ENCODE data around the gene BEGAIN.

DNA sequence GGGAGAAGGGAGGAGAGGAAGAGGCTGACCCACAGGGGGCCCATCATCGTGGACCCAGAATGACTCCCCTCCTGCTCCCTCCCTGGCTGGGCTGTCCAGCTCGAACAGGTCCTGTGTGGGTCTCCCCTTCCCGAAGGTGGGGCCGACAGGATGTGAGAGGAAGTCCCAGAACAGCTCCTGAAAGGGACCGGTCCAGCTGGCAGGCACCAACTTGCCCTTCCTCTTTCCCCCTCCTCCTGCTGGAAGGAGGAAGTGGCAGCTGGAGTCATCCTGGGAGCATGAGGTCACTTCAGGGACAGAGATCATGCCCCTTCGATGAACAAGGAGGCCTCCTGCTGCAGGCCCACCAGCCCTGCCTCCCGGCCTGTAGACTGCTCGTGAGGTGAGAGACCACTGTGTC lies 35.0 kb upstream of the BEGAIN start:
- no peak for TF ChIP-seq POLR2A (IDR thresholded peaks at IDR 0.05)
- TF ChIP-seq, protein P1, sequence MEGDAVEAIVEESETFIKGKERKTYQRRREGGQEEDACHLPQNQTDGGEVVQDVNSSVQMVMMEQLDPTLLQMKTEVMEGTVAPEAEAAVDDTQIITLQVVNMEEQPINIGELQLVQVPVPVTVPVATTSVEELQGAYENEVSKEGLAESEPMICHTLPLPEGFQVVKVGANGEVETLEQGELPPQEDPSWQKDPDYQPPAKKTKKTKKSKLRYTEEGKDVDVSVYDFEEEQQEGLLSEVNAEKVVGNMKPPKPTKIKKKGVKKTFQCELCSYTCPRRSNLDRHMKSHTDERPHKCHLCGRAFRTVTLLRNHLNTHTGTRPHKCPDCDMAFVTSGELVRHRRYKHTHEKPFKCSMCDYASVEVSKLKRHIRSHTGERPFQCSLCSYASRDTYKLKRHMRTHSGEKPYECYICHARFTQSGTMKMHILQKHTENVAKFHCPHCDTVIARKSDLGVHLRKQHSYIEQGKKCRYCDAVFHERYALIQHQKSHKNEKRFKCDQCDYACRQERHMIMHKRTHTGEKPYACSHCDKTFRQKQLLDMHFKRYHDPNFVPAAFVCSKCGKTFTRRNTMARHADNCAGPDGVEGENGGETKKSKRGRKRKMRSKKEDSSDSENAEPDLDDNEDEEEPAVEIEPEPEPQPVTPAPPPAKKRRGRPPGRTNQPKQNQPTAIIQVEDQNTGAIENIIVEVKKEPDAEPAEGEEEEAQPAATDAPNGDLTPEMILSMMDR (IDR thresholded peaks at IDR 0.05), result no peak
